Transverse colon (tissue), 4 donors: Measurements from ENCODE around the gene STRA6. TPM values are rescaled to one million over a fixed set of nuclear protein-coding genes. Genes with fewer than 3 reads are reported as not detected.

Experiments used
- DNase-seq: peaks from one replicate; pipeline ENCODE4 v3.0.0-alpha.2; 2019
- H3K27ac ChIP-seq, 4 donors: fragments of 200-600 bp; sonication (generic); 2 replicates each; pipeline ENCODE4 v1.5.1; 2016 to 2018; ENCODE audit warnings: inconsistent platforms in 4 of 4
- H3K27me3 ChIP-seq: fragments of 200-600 bp; sonication (generic); 2 replicates; pipeline ENCODE4 v1.5.1; 2017; ENCODE audit warnings: inconsistent platforms
- H3K36me3 ChIP-seq, 4 donors: fragments of 200-600 bp; sonication (generic); 2 replicates each; pipeline ENCODE4 v1.5.1; 2017 to 2019; ENCODE audit warnings: inconsistent platforms in 4 of 4
- H3K4me1 ChIP-seq, 4 donors: fragments of 200-600 bp; sonication (generic); 2 replicates each; pipeline ENCODE4 v1.5.1; 2017 to 2020; ENCODE audit warnings: inconsistent platforms in 4 of 4
- H3K4me3 ChIP-seq, 4 donors: fragments of 200-600 bp; sonication (generic); 1 replicate in 1 of 4; 2 replicates in 3 of 4; pipeline versions ENCODE4 v1.5.1 to v1.6.1; 2017 to 2019; ENCODE audit warnings: inconsistent platforms in 4 of 4
- H3K9me3 ChIP-seq, 2 donors: fragments of 200-600 bp; sonication (generic); 2 replicates each; pipeline ENCODE4 v1.5.1; 2017 to 2019; ENCODE audit warnings: inconsistent platforms in 2 of 2
- EP300 ChIP-seq: sonication (generic); formaldehyde crosslinking; IDR thresholded peaks from one replicate; pipeline ENCODE4 v1.6.1; 2017; ENCODE audit warnings: antibody characterized with exemption, low read depth
- POLR2A ChIP-seq: fragments of 450-650 bp; IDR thresholded peaks from one replicate; pipeline ENCODE4 v1.6.1; 2016; ENCODE audit warnings: antibody characterized with exemption, mild to moderate bottlenecking, moderate library complexity
- POLR2AphosphoS5 ChIP-seq, 3 donors: sonication (generic); formaldehyde crosslinking; IDR thresholded peaks; one replicate each; pipeline ENCODE4 v1.6.1; 2016; ENCODE audit warnings: antibody characterized with exemption in 3 of 3
- WGBS, 2 donors: methylation state at CpG; one replicate each; pipeline ENCODE4 v1.1.5; 2018; ENCODE audit warnings: low coverage in 1 of 2; 5-methylcytosine and 5-hydroxymethylcytosine counted together
- in situ Hi-C, 4 donors: fragments of 200-750 bp; cut with MboI; loops; one replicate each; pipeline versions ENCODE4 v1.15.0 to v1.15.1; 2017; ENCODE audit warnings: low sequenced_read_pairs in 3 of 4, low pct_ligation_motif_present in 1 of 4, low pct_unique_long_range_greater_than_20kb in 1 of 4
- intact Hi-C: fragments of 100-400 bp; cut with DNase I; formaldehyde crosslinking; loops from one replicate; pipeline ENCODE4 v1.15.1; 2023; ENCODE audit warnings: low total_unique reads
- total RNA-seq, 4 donors: library from RNA; depleted of rRNA; stranded (reverse); fragments of >200 nt; gene quantifications; one replicate each; pipeline ENCODE4 v1.1.0, GENCODE V29; 2016
- TF ChIP-seq, protein P1 (sequence below), 5 experiments: fragments of 200-600 bp in 3 of 5; fragments of 450-650 bp in 2 of 5; sonication (generic) in 3 of 5; IDR thresholded peaks; 1 replicate in 2 of 5; 2 replicates in 3 of 5; pipeline ENCODE4 v1.5.1; 2016 to 2017; ENCODE audit warnings: antibody characterized with exemption in 5 of 5, inconsistent platforms in 3 of 5, mild to moderate bottlenecking in 2 of 5, moderate library complexity in 1 of 5

The STRA6 gene
- total RNA-seq, 4 donors from 2014 or later = not detected

DNA sequence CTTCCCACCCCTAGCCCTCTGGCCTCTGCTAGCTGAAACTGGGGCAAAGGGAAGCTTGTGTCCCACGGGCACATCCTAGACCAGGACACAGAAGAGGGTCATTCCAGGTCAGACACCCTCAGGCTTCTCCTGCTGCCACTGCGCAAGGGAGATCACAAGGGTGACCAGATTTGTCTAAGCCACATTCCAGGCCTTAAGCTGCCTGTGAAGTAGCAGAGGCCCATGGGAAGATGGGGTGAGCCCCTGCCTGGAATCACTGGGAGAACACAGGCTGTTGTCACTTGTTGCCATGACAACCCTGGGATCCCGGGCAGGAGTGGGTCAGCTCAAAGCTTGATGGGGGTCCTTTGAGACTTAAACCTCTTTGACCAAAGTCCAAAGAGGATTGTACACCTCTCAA is 10.8 kb downstream of the STRA6 start:
- no peak for TF ChIP-seq EP300
- TF ChIP-seq, protein P1, sequence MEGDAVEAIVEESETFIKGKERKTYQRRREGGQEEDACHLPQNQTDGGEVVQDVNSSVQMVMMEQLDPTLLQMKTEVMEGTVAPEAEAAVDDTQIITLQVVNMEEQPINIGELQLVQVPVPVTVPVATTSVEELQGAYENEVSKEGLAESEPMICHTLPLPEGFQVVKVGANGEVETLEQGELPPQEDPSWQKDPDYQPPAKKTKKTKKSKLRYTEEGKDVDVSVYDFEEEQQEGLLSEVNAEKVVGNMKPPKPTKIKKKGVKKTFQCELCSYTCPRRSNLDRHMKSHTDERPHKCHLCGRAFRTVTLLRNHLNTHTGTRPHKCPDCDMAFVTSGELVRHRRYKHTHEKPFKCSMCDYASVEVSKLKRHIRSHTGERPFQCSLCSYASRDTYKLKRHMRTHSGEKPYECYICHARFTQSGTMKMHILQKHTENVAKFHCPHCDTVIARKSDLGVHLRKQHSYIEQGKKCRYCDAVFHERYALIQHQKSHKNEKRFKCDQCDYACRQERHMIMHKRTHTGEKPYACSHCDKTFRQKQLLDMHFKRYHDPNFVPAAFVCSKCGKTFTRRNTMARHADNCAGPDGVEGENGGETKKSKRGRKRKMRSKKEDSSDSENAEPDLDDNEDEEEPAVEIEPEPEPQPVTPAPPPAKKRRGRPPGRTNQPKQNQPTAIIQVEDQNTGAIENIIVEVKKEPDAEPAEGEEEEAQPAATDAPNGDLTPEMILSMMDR (IDR thresholded peaks at IDR 0.05) = no peak
- no peak for TF ChIP-seq POLR2A
- TF ChIP-seq POLR2AphosphoS5 (IDR thresholded peaks at IDR 0.05) = no peak
- DNase-seq = no peak
- Histone ChIP-seq H3K27ac (no peak overlapping the region), H3K4me1 (peaks cover 0 to 12% (median 5%) of the 10 kb centered on the region in 4 donors), H3K4me3 (no peak overlapping the region), H3K27me3 (no peaks in the 10 kb centered on the region), H3K36me3 (no peaks in the 10 kb centered on the region), H3K9me3 (no peaks in the 10 kb centered on the region)
- in situ Hi-C loops (no loop called here), intact Hi-C loops (no loop called here)
- WGBS, 2 donors = 68% methylated on average over 3 of the region's 3 CpGs; no CpG with 5 or more reads in 1 of the 2 donors

DNA sequence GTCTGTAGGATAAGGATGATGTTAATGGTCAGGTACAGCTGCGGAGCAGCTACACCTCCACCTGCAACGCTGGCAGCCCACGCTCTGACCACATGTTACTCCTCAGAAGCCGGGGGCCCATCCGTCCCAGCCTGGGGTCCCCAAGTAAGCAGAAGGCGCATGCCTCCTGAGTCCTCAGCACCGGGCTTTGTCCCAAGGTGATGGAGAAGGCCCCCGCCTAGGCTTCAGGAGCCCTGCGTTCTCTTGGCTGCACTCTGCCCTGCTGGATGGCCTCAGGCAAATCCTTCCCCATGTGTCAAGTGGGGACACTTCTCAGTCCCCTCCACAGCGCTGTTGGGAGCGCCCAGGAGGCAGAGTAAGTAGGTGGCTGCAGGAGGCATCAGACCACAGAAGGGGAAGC is 14.4 kb downstream of the STRA6 start:
- H3K27me3 ChIP-seq = no peaks in the 10 kb centered on the region
- no peaks in the 10 kb centered on the region for H3K36me3 ChIP-seq
- H3K9me3 ChIP-seq = no peaks in the 10 kb centered on the region
- TF ChIP-seq EP300 (no peak), POLR2A (no peak), POLR2AphosphoS5 (IDR thresholded peaks at IDR 0.05) (no peak)
- TF ChIP-seq, protein P1 (IDR thresholded peaks at IDR 0.05) = no peak
- H3K4me1 ChIP-seq = no peaks in the 10 kb centered on the region
- intact Hi-C loops = no loop called here
- WGBS, 2 donors = 86% methylated on average over 11 of the region's 11 CpGs; no CpG with 5 or more reads in 1 of the 2 donors
- in situ Hi-C loops = no loop called here
- H3K4me3 ChIP-seq = no peak overlapping the region
- no peak overlapping the region for H3K27ac ChIP-seq
- no peak for DNase-seq

DNA sequence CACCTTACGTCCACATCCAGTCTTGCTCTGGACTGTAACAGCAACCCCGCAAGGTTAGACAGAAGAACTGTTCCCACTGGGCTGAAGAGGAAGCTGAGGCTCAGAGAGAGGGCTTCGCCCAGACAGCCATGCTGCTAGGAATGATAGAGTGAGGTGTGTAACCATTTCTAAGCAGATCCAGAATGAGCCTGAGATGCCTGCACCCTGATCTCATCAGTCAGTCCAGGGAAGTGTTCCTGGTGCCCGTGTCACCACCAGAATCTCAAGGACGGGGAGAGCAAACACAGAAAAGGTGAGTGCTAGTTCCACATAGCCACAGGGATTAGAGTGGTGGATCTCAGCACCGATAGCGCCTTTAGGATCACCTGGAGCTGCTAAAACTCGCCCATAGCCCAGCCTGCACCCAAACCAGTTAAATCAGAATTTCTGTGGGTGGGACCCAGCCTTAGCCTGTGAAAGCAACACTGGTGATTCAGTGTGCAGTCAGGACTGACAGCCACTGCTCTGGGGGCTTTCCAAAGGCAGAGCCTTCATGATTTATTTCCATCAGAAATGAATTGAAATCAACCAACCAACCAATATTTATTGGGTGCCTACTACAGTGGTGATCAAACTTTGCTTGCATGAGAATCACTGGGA is 16.8 kb downstream of the STRA6 start:
- Histone ChIP-seq H3K27me3 (no peaks in the 10 kb centered on the region), H3K36me3 (no peaks in the 10 kb centered on the region), H3K4me3 (no peak overlapping the region), H3K4me1 (peaks cover 0 to under 1% (median 0%) of the 10 kb centered on the region in 4 donors), H3K9me3 (no peaks in the 10 kb centered on the region), H3K27ac (no peak overlapping the region)
- in situ Hi-C loops (no loop called here), intact Hi-C loops (no loop called here)
- WGBS, 2 donors = 71% methylated on average over 8 of the region's 8 CpGs; no CpG with 5 or more reads in 1 of the 2 donors
- no peak for DNase-seq
- TF ChIP-seq, protein P1 (IDR thresholded peaks at IDR 0.05) = no peak
- no peak for TF ChIP-seq EP300
- TF ChIP-seq POLR2A = no peak
- TF ChIP-seq POLR2AphosphoS5 (IDR thresholded peaks at IDR 0.05) = no peak

DNA sequence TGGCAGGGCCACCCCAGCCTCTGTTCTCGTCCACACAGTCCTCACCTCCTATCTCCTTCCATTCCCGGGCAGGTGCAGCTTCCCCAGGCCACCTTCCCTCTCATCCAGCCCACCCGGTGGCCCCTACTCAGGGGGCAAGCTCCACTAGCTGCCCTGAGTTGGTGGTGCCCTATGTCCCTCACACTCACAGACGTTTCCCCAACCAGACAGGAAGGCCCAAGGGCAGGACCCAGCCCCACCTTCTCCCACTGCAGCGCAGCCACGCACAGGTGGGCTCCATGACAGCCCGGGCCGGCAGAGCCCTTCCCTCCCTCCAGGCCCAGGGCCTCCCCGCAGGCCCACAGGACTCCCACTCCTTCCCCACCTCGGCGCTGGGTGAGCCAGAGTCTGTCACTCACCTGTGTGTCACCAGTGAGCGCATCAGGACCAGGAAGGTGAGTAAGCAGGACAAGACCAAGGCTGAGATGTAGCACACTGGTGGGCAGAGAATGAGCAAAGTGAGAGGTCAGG is 17.9 kb downstream of the STRA6 start:
- TF ChIP-seq EP300 (no peak), POLR2AphosphoS5 (IDR thresholded peaks at IDR 0.05) (no peak), POLR2A (no peak)
- TF ChIP-seq, protein P1 (IDR thresholded peaks at IDR 0.05) = no peak
- in situ Hi-C loops (no loop called here), intact Hi-C loops (no loop called here)
- Histone ChIP-seq H3K9me3 (no peaks in the 10 kb centered on the region), H3K36me3 (no peaks in the 10 kb centered on the region), H3K4me3 (no peak overlapping the region), H3K27ac (no peak overlapping the region), H3K4me1 (peaks cover 0 to 4% (median 2%) of the 10 kb centered on the region in 4 donors), H3K27me3 (no peaks in the 10 kb centered on the region)
- 47 to 76% methylated on average over 3 to 11 of the region's 12 CpGs for WGBS, 2 donors
- DNase-seq = no peak
